HL-60 (cell line): ENCODE results near the gene P2RY13.

Experiments
- DNase-seq, 2 experiments: peaks; one replicate each; pipeline ENCODE4 v3.0.0-alpha.2; 2010 to 2020; ENCODE audit warnings: low read depth in 1 of 2, low spot score in 1 of 2
- H3K27ac ChIP-seq: fragments of 250-450 bp; sonication (Bioruptor Pico); replicated peaks from 2 replicates; pipeline ENCODE4 v1.5.1; 2020; ENCODE audit warnings: mild to moderate bottlenecking, moderate library complexity
- H3K27me3 ChIP-seq: fragments of 250-450 bp; sonication (Bioruptor Pico); 2 replicates; pipeline ENCODE4 v1.5.1; 2021; ENCODE audit warnings: mild to moderate bottlenecking, moderate library complexity; ENCODE audit not compliant: insufficient read depth, poor library complexity, severe bottlenecking
- H3K4me3 ChIP-seq: replicated peaks from 2 replicates; pipeline ENCODE4 v1.5.1; 2011; ENCODE audit warnings: mild to moderate bottlenecking, control low read depth, low read length; ENCODE audit not compliant: insufficient read depth
- CTCF ChIP-seq: IDR thresholded peaks from one replicate; pipeline ENCODE4 v1.5.1; 2011; ENCODE audit warnings: low read length, control low read depth, inconsistent platforms; ENCODE audit not compliant: insufficient read depth
- GABPA ChIP-seq: IDR thresholded peaks from 2 replicates; pipeline ENCODE4 v1.6.1; 2012; ENCODE audit warnings: low read depth
- POLR2AphosphoS5 ChIP-seq: IDR thresholded peaks from 2 replicates; pipeline ENCODE4 v1.6.1; 2012; ENCODE audit warnings: low read depth
- REST ChIP-seq: IDR thresholded peaks from 2 replicates; pipeline ENCODE4 v1.6.1; 2012; ENCODE audit warnings: low read depth; ENCODE audit not compliant: insufficient replicate concordance
- SPI1 ChIP-seq: IDR thresholded peaks from 2 replicates; pipeline ENCODE4 v1.6.1; 2012; ENCODE audit warnings: low read depth, mild to moderate bottlenecking, borderline replicate concordance

Gene P2RY13

DNA sequence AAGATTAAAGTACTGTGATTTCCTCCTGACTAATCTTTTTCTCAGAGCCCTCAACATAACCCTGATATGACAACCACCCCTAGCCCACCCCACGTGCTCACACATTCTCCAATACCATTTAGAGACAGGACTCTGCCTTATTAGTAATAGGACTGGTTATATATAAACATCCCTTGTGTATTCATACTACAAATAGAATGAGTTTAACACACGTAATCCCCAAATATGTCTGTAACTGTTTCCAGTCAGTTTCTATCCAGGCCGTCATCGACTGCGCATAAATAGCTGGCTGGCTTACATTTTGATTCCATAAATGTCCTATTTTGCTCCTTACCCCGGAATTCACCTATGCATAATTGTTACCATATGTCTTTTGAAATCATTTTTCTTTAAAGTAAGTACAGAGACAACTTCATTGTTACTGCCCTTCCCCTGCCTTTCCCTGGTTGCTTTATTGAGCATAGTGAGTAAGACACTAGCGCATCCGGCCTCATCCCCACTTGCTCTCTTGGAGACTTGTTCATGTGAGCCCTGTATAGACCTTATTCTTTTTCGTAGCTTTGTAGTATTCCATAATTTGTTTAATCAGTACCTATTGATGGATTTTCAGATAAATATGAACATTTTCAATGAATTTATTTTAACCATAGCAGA is 47.6 kb downstream of the P2RY13 start:
- no peaks in the 10 kb centered on the region for H3K27me3 ChIP-seq
- no peak for TF ChIP-seq POLR2AphosphoS5
- TF ChIP-seq GABPA: no peak
- no peak for DNase-seq
- H3K27ac ChIP-seq: no peak overlapping the region
- no peak overlapping the region for H3K4me3 ChIP-seq

GRCh38 chr3:151278230-151278629 is 51.1 kb downstream of the P2RY13 start, which contains the start of gene P2RY14:
Gene P2RY14, minus strand, starts transcription at chr3:151278542. Its CDS starts 64,226 bp downstream, at chr3:151214316.
- H3K27ac ChIP-seq: peak within 1 kb of the TSS; percentile 49
- peak in 1 of 2 experiments; percentile 86 for DNase-seq
- peak; percentile 75 for TF ChIP-seq SPI1
- TF ChIP-seq CTCF: no peak
- H3K27me3 ChIP-seq: no peaks in the 10 kb centered on the region
- H3K4me3 ChIP-seq: no peak within 1 kb of the TSS

DNA sequence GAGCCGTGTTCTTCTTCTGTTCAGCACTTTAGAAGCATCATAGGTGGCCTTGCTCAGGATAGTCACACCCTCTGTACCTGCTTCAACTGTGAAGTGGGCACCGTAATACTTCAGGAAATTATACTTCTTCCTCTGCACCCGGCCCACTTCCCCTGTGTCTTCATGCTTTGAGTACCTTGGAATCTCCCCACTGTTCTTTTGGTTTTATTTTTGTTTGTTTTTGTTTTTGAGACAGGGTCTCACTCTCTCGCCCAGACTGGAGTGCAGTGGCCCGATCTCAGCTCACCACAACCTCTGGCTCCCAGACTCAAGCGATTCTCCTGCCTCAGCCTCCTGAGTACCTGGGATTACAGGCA is 52.7 kb downstream of the P2RY13 start:
- no peaks in the 10 kb centered on the region for H3K27me3 ChIP-seq
- TF ChIP-seq CTCF (no peak), POLR2AphosphoS5 (no peak), SPI1 (peak; percentile 20; the same call in 1 of the 2 replicates), REST (no peak), GABPA (no peak)
- no peak overlapping the region for H3K27ac ChIP-seq
- no peak for DNase-seq
- no peak overlapping the region for H3K4me3 ChIP-seq
